GM21423 (cell line): ENCODE results near the gene CDC42EP4.
"Not testable (repeated sequence)": the region's sequence is repeated elsewhere in the genome, so short reads cannot be mapped to it uniquely, and the experiment has no call there.

Source experiments
- ATAC-seq: cut with Tn5 transposase; IDR thresholded peaks from one replicate; pipeline ENCODE4 v1.9.1; 2021; ENCODE audit warnings: mild to moderate bottlenecking, moderate library complexity; ENCODE audit not compliant: unreplicated experiment

The CDC42EP4 gene

GRCh38 chr17:73320601-73321264 lies 8.9 kb upstream of the CDC42EP4 start:
- ATAC-seq: no peak

GRCh38 chr17:73319766-73320165 lies 8.0 kb upstream of the CDC42EP4 start:
- ATAC-seq: no peak

GRCh38 chr17:73318836-73319235 lies 7.0 kb upstream of the CDC42EP4 start:
- no peak for ATAC-seq

GRCh38 chr17:73318427-73318813 lies 6.6 kb upstream of the CDC42EP4 start:
- ATAC-seq: no peak

- no peak for ATAC-seq
Observed at GRCh38 chr17:73317513-73318426, 6.0 kb upstream of the CDC42EP4 start.

GRCh38 chr17:73316919-73317505 lies 5.2 kb upstream of the CDC42EP4 start:
- peak; percentile 51 for ATAC-seq

- no peak for ATAC-seq
Observed at GRCh38 chr17:73315471-73315870, 3.7 kb upstream of the CDC42EP4 start.

- ATAC-seq: no peak
Observed at GRCh38 chr17:73313526-73314127, 1.8 kb upstream of the CDC42EP4 start.

GRCh38 chr17:73312887-73313286 lies 1.1 kb upstream of the CDC42EP4 start:
- not testable (repeated sequence) for ATAC-seq

GRCh38 chr17:73311428-73311780 lies 397 bp downstream of the CDC42EP4 start:
- peak; percentile 8 for ATAC-seq

- no peak for ATAC-seq
Observed at GRCh38 chr17:73309727-73310596, 1.8 kb downstream of the CDC42EP4 start.

- not testable (repeated sequence) for ATAC-seq
Observed at GRCh38 chr17:73308959-73309358, 2.8 kb downstream of the CDC42EP4 start.

- ATAC-seq: no peak
Observed at GRCh38 chr17:73308017-73308823, 3.6 kb downstream of the CDC42EP4 start.

GRCh38 chr17:73307130-73307529 lies 4.7 kb downstream of the CDC42EP4 start:
- no peak for ATAC-seq

GRCh38 chr17:73305845-73306836 lies 5.7 kb downstream of the CDC42EP4 start:
- ATAC-seq: no peak

- no peak for ATAC-seq
Observed at GRCh38 chr17:73304971-73305812, 6.6 kb downstream of the CDC42EP4 start.

- no peak for ATAC-seq
Observed at GRCh38 chr17:73304438-73304837, 7.4 kb downstream of the CDC42EP4 start.

GRCh38 chr17:73302189-73302588 lies 9.6 kb downstream of the CDC42EP4 start:
- no peak for ATAC-seq
